ENCODE measurements around the gene GPR21.

GRCh38 chr9:123081824-123082223 is 48.4 kb downstream of the GPR21 start:
- TF ChIP-seq MAX (IDR thresholded peaks at IDR 0.05; ENCODE audit: insufficient read depth, insufficient read length) (no peak), CTCF (IDR thresholded peaks at IDR 0.05; ENCODE audit: extremely low read depth in 1 of 2, insufficient read depth in 1 of 2, low read depth in 1 of 2, low read length in 2 of 2) (peak; percentile 49 to 51), POLR2A (IDR thresholded peaks at IDR 0.05; ENCODE audit: low read depth, low read length) (no peak), EZH2 (IDR thresholded peaks at IDR 0.05; ENCODE audit: borderline replicate concordance, low read depth, low read length, severe bottlenecking) (no peak), MYC (IDR thresholded peaks at IDR 0.05; ENCODE audit: low read depth, low read length) (no peak), FOS (IDR thresholded peaks at IDR 0.05; ENCODE audit: borderline replicate concordance, insufficient read depth, low read length) (no peak)

Data from endothelial cell of umbilical vein (primary cell).